CD14-positive monocyte (primary cell): ENCODE data around the gene C16orf95. TPM values are rescaled to one million over a fixed set of nuclear protein-coding genes. Genes with fewer than 3 reads are reported as not detected.

Source experiments
- DNase-seq, 3 donors: peaks; one replicate each; pipeline ENCODE4 v3.0.0-alpha.2; 2011 to 2022
- H2AFZ ChIP-seq: 2 replicates; pipeline ENCODE4 v1.6.0; 2012; ENCODE audit warnings: mild to moderate bottlenecking, low read depth, low read length, inconsistent platforms; ENCODE audit not compliant: insufficient read depth, poor library complexity, severe bottlenecking
- H3K27ac ChIP-seq, 2 donors: 1 replicate in 1 of 2; 2 replicates in 1 of 2; pipeline ENCODE4 v1.5.1; 2012 to 2013; ENCODE audit warnings: low read length in 2 of 2, control low read depth in 1 of 2, inconsistent platforms in 1 of 2, low read depth in 1 of 2, mild to moderate bottlenecking in 1 of 2
- H3K27me3 ChIP-seq, 2 donors: one replicate each; pipeline versions ENCODE4 v1.6.0 to v1.6.1; 2011 to 2013; ENCODE audit warnings: low read length in 2 of 2; ENCODE audit not compliant: control insufficient read depth in 2 of 2, insufficient read depth in 2 of 2
- H3K36me3 ChIP-seq, 2 donors: replicated peaks in 1 of 2; 1 replicate in 1 of 2; 2 replicates in 1 of 2; pipeline versions ENCODE4 v1.5.1 to v1.6.1; 2012 to 2013; ENCODE audit warnings: low read length in 2 of 2, control low read depth in 1 of 2, inconsistent platforms in 1 of 2, mild to moderate bottlenecking in 1 of 2; ENCODE audit not compliant: insufficient read depth in 2 of 2, control insufficient read depth in 1 of 2
- H3K4me1 ChIP-seq, 2 donors: 1 replicate in 1 of 2; 2 replicates in 1 of 2; pipeline versions ENCODE4 v1.5.1 to v1.6.1; 2012 to 2013; ENCODE audit warnings: low read length in 2 of 2, control low read depth in 1 of 2, inconsistent platforms in 1 of 2, mild to moderate bottlenecking in 1 of 2, moderate library complexity in 1 of 2; ENCODE audit not compliant: insufficient read depth in 2 of 2, control insufficient read depth in 1 of 2
- H3K4me2 ChIP-seq: replicated peaks from 2 replicates; pipeline ENCODE3; 2012; ENCODE audit warnings: low read length, moderate library complexity, mild to moderate bottlenecking; ENCODE audit not compliant: poor library complexity, severe bottlenecking; ENCODE audit errors: extremely low read depth
- H3K4me3 ChIP-seq, 3 experiments: fragments of 200-600 bp in 1 of 3; sonication (generic) in 1 of 3; replicated peaks in 1 of 3; 1 replicate in 2 of 3; 2 replicates in 1 of 3; pipeline ENCODE4 v1.5.1; 2011 to 2013; ENCODE audit warnings: low read length in 3 of 3, mild to moderate bottlenecking in 3 of 3, control low read depth in 2 of 3, low read depth in 2 of 3, inconsistent platforms in 1 of 3, moderate library complexity in 1 of 3
- H3K79me2 ChIP-seq: 2 replicates; pipeline ENCODE4 v1.6.0; 2012; ENCODE audit warnings: mild to moderate bottlenecking, control low read depth, inconsistent platforms, low read length, moderate library complexity; ENCODE audit not compliant: insufficient read depth
- H3K9ac ChIP-seq: 2 replicates; pipeline ENCODE4 v1.6.0; 2017; ENCODE audit warnings: low read length, mild to moderate bottlenecking; ENCODE audit not compliant: insufficient read depth, poor library complexity, severe bottlenecking
- H3K9me3 ChIP-seq, 2 donors: replicated peaks in 1 of 2; 1 replicate in 1 of 2; 2 replicates in 1 of 2; pipeline versions ENCODE4 v1.5.1 to v1.6.1; 2012 to 2013; ENCODE audit warnings: low read length in 2 of 2, control low read depth in 1 of 2; ENCODE audit not compliant: control insufficient read depth in 1 of 2, insufficient read depth in 1 of 2
- H4K20me1 ChIP-seq: 2 replicates; pipeline ENCODE4 v1.6.0; 2012; ENCODE audit warnings: mild to moderate bottlenecking, low read length, control low read depth, moderate library complexity; ENCODE audit not compliant: insufficient read depth
- H3K27ac Mint-ChIP-seq, 7 donors: one replicate each; pipeline ENCODE4 v1.8.0; 2020; ENCODE audit warnings: mild to moderate bottlenecking in 7 of 7, mixed read lengths in 7 of 7, moderate library complexity in 6 of 7, inconsistent platforms in 2 of 7
- H3K27me3 Mint-ChIP-seq, 3 donors: one replicate each; pipeline ENCODE4 v1.8.0; 2021 to 2022; ENCODE audit warnings: low read depth in 3 of 3, mild to moderate bottlenecking in 3 of 3, mixed read lengths in 3 of 3, moderate library complexity in 3 of 3, inconsistent platforms in 1 of 3
- H3K36me3 Mint-ChIP-seq, 2 donors: one replicate each; pipeline ENCODE4 v1.8.0; 2020; ENCODE audit warnings: mixed read lengths in 2 of 2, inconsistent platforms in 1 of 2, mild to moderate bottlenecking in 1 of 2
- H3K4me1 Mint-ChIP-seq: one replicate; pipeline ENCODE4 v1.8.0; 2020; ENCODE audit warnings: mild to moderate bottlenecking, mixed read lengths
- H3K4me3 Mint-ChIP-seq, 2 donors: one replicate each; pipeline ENCODE4 v1.8.0; 2020; ENCODE audit warnings: mild to moderate bottlenecking in 2 of 2, mixed read lengths in 2 of 2, moderate library complexity in 1 of 2
- H3K9me3 Mint-ChIP-seq, 7 donors: one replicate each; pipeline ENCODE4 v1.8.0; 2020 to 2022; ENCODE audit warnings: mixed read lengths in 7 of 7, mild to moderate bottlenecking in 6 of 7, moderate library complexity in 6 of 7, inconsistent platforms in 2 of 7
- WGBS: methylation state at CpG from one replicate; pipeline ENCODE4 v1.1.5; 2013; ENCODE audit warnings: missing lambda C conversion rate; ENCODE audit not compliant: insufficient coverage; 5-methylcytosine and 5-hydroxymethylcytosine counted together
- intact Hi-C, 2 donors: fragments of 100-400 bp; cut with micrococcal nuclease; formaldehyde crosslinking; loops; one replicate each; pipeline versions ENCODE4 v1.15.0 to v1.15.1; 2023
- polyA plus RNA-seq, 3 donors: library from polyadenylated mRNA; depleted of rRNA in 1 of 3; unstranded in 2 of 3; stranded (reverse) in 1 of 3; fragments of 300-500 nt in 2 of 3; fragments of >200 nt in 1 of 3; fragmentation: Illumina TruSeq in 2 of 3; gene quantifications; 1 replicate in 2 of 3; 2 replicates in 1 of 3; pipeline ENCODE4 v1.2.3, GENCODE V29; 2012 to 2021
- TF ChIP-seq, protein P1 (sequence below): fragments of 200-600 bp; IDR thresholded peaks from one replicate; pipeline ENCODE4 v1.8.0; 2022; ENCODE audit warnings: antibody characterized with exemption, mild to moderate bottlenecking

C16orf95 gene
- polyA plus RNA-seq, 3 donors = 0.89 to 1.9 (median 1.7) TPM

DNA sequence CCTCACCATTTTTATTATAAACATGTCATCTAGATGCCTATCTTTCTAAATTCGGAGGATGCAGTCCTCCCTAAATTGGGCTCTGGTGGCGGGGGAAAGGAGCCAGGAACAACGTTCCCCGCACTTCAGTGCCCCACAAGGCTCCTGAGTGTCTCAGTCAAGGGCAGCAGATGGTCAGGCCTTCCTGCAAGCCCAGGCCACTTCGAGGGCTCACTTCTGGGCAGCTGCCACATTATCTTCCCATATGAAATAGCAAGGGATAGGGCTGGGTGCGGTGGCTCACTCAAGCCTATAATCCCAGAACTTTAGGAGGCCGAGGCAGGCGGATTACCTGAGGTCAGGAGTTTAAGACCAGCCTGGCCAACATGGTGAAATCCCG, 34.1 kb upstream of the C16orf95 start:
- WGBS = 97% methylated on average over 7 of the region's 9 CpGs

DNA sequence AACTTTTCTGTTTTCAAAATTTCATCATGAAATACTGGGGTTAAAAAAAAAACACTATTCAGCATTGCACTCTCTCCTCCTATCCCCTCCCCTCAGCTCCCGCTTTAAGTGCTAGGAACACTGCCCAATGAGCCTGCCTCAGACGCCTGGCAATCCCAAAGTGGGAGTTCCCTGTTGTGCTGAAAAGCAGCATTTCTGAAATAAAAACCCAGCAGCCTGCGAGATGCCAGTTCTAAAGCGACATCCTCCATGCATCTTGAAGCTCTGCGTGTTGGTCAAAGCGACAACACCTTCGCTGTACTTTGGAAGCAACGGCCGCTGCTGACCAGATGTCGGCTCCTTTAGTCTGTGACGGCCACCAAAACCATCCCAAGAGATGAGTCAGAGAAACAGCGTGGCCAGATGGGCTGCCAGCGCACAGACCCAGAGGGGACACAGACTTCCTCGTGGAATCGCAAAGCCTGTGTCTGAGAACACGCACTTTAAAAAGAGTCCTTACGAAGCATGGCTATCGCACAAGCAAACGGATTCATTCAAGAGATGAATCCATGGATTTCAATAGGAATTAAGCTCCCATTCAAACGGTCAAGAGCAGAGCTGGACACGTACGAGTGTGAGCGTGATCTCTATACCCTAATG, 33.6 kb upstream of the C16orf95 start:
- Histone ChIP-seq H2AFZ (no peak overlapping the region), H3K36me3 (no peaks in the 10 kb centered on the region), H3K9ac (no peak overlapping the region), H3K79me2 (no peaks in the 10 kb centered on the region), H3K27ac (no peak overlapping the region), H3K4me2 (no peak overlapping the region), H3K27me3 (no peaks in the 10 kb centered on the region), H3K4me1 (no peaks in the 10 kb centered on the region), H3K4me3 (no peak overlapping the region), H4K20me1 (no peaks in the 10 kb centered on the region), H3K9me3 (no peaks in the 10 kb centered on the region)
- H3K4me3 Mint-ChIP-seq = no peak overlapping the region
- peaks cover 0 to 2% (median 0%) of the 10 kb centered on the region in 7 donors for H3K9me3 Mint-ChIP-seq
- no peaks in the 10 kb centered on the region for H3K4me1 Mint-ChIP-seq
- peaks cover 16 to 19% of the 10 kb centered on the region in 2 donors for H3K36me3 Mint-ChIP-seq
- no peak for DNase-seq
- intact Hi-C loops = no loop called here
- H3K27me3 Mint-ChIP-seq = peaks cover 0 to 12% (median 0%) of the 10 kb centered on the region in 3 donors
- WGBS = 89% methylated on average over 20 of the region's 23 CpGs
- H3K27ac Mint-ChIP-seq = no peak overlapping the region
- TF ChIP-seq, protein P1, sequence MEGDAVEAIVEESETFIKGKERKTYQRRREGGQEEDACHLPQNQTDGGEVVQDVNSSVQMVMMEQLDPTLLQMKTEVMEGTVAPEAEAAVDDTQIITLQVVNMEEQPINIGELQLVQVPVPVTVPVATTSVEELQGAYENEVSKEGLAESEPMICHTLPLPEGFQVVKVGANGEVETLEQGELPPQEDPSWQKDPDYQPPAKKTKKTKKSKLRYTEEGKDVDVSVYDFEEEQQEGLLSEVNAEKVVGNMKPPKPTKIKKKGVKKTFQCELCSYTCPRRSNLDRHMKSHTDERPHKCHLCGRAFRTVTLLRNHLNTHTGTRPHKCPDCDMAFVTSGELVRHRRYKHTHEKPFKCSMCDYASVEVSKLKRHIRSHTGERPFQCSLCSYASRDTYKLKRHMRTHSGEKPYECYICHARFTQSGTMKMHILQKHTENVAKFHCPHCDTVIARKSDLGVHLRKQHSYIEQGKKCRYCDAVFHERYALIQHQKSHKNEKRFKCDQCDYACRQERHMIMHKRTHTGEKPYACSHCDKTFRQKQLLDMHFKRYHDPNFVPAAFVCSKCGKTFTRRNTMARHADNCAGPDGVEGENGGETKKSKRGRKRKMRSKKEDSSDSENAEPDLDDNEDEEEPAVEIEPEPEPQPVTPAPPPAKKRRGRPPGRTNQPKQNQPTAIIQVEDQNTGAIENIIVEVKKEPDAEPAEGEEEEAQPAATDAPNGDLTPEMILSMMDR = no peak

More for the DNA sequence above, 34.1 kb upstream of the C16orf95 start:
- no peak for DNase-seq
- Mint-ChIP-seq H3K4me1 (no peaks in the 10 kb centered on the region), H3K36me3 (peaks cover 16% of the 10 kb centered on the region in 2 donors), H3K27me3 (peaks cover 0 to 12% (median 1%) of the 10 kb centered on the region in 3 donors), H3K27ac (no peak overlapping the region), H3K4me3 (no peak overlapping the region), H3K9me3 (peaks cover 0 to 5% (median 0%) of the 10 kb centered on the region in 7 donors)
- H3K27ac ChIP-seq = no peak overlapping the region
- H3K36me3 ChIP-seq = no peaks in the 10 kb centered on the region
- H3K4me2 ChIP-seq = no peak overlapping the region
- no peaks in the 10 kb centered on the region for H3K4me1 ChIP-seq
- no peaks in the 10 kb centered on the region for H3K27me3 ChIP-seq
- no peak overlapping the region for H2AFZ ChIP-seq
- no peak overlapping the region for H3K9ac ChIP-seq
- intact Hi-C loops = no loop called here
- TF ChIP-seq, protein P1 = no peak
- H3K79me2 ChIP-seq = no peaks in the 10 kb centered on the region
- no peaks in the 10 kb centered on the region for H4K20me1 ChIP-seq
- H3K9me3 ChIP-seq = no peaks in the 10 kb centered on the region
- no peak overlapping the region for H3K4me3 ChIP-seq
